T-helper 2 cell treated with Interferon-gamma antibody and Interleukin-4, amounts not matched to agents 100 ng/mL and 5 ng/mL, for 36 hours (primary cell): Measurements from ENCODE around the gene KDM4B. TPM values are rescaled to one million over a fixed set of nuclear protein-coding genes. Genes with fewer than 3 reads are reported as not detected.
"Not testable (repeated sequence)": the region's sequence is repeated elsewhere in the genome, so short reads cannot be mapped to it uniquely, and the experiment has no call there.

ENCODE experiments used
- intact Hi-C: fragments of 100-400 bp; cut with micrococcal nuclease; formaldehyde crosslinking; loops from one replicate; pipeline ENCODE4 v1.15.1; 2023
- total RNA-seq: library from RNA; stranded (reverse); gene quantifications from 2 replicates; pipeline ENCODE4 v1.2.3, GENCODE V29; 2022

Gene KDM4B
- total RNA-seq, 1 donor from 2014 or later, result 35.0 TPM

DNA sequence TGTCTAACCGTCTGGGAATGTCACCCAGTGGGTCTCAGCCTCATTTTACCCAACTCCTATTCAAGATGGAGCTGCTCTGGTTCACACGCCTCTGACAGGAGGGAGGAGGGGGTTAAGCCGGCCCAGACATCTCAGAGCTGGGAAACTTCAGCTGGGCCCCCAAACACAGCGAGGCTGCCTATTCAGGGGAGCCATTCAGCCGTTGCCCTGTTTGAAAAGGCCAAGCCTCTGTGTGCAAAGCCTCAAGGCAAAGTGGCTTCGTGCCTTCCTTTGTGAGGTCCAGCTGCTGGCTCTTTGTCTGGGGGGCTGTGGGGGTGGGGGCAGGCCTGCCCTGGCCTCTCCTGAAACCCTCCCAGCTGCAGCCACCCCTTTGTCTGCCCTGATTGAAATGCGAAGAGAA is 224.3 kb downstream of the KDM4B start:
- intact Hi-C loops, result no loop called here

DNA sequence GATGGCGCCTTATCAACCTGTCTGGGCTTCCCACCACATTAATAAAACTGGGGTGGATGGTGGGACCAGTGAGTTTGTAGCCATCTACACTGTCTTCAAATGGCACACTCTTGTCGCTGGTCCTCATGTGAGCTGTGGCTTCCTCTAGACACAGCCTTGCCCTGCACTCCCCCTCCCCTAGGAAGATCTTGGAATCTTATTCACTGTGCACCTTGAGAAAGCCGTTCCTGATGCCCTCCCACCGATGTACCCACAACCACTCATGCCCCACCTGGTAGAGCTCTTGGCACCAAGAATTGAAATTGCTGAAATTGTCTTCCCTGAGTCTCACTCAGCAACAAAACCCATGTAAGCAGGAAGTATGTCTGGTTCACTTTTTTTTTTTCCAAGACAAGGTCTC is 225.7 kb downstream of the KDM4B start:
- intact Hi-C loops, result no loop called here

DNA sequence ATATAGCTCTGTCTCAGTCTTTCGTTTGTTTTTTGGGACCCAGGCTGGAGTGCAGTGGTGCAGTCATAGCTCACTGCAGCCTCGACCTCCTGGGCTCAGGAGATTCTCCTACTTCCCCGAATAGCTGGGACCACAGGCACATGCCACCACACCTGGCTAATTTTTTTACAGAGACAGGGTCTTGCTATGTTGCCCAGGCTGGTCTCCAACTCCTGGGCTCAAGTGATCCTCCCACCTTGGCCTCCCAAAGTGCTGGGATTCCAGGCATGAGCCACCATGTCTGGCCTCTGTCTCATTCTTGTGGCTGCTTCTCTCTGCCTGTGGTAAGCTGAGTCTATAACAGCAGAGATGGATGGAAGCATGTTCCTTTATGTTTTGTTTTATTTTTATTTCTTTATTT is 226.7 kb downstream of the KDM4B start:
- intact Hi-C loops, result not testable (repeated sequence)

DNA sequence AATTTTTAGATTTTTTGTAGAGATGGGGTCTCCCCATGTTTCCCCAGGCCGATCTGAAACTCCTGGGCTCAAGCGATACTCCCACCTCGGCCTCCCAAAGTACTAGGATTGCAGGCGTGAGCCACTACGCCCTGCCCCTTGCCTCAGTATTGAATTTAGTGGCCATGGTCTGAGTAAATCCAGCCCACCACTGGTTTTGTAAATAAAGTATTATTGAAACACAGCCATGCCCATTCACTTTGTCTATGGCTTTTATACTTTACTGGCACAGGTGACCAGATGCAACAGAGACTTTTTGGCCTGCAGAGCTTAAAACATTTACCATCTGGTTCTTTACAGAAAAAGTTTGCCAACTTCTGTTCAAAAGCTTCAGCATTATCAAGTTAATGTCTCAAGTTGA is 227.9 kb downstream of the KDM4B start:
- intact Hi-C loops, result no loop called here

DNA sequence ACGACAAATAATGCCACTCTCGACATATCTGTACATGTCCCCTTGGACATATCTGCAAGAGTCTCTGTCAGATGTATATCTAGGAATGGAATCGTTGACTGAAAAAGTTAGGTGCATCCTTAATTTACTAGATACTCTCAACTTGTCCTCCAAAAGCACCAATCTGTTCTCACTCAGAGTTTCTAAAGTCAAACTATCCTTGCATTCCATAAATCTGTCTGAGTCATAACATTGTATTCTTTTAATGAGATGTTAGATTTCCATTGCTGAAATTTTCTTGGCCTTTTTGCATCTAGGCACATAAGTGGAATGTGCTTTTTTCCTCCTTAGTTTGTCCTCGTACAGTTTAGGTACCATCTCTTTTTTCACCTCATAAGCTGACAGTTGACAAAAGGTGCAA is 231.9 kb downstream of the KDM4B start:
- intact Hi-C loops, result no loop called here

DNA sequence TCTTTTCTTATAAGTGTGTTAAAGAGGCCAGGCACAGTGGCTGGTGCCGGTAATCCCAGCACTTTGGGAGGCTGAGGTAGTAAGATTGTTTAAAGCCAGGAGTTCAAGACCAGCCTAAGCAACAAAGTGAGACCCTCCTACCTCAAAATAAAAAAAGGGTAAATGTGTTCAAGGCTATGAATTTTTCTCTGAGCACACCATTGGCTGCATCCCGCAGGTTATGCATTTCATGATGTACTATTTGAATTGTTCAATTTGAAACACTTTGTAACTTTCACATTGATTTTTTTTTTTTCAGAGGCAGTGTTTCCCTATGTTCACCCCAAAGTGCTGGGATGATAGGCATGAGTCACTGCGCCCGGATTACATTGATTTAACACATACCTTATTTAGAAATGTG is 233.6 kb downstream of the KDM4B start:
- intact Hi-C loops, result no loop called here

Other genes with a start within 250 kb of the KDM4B start
- 93.9 and 94.7 TPM in 2 replicates for gene DPP9, start 245.3 kb upstream of the KDM4B start, total RNA-seq
- 13.4 and 13.7 TPM in 2 replicates for gene FEM1A, start 177.4 kb upstream of the KDM4B start, total RNA-seq
- gene TICAM1, start 137.4 kb upstream of the KDM4B start, total RNA-seq, result 20.5 and 22.8 TPM in 2 replicates
- 33.4 and 38.3 TPM in 2 replicates for gene PLIN3, start 101.4 kb upstream of the KDM4B start, total RNA-seq
- 1.1 and 1.2 TPM in 2 replicates for gene ARRDC5, start 66.2 kb upstream of the KDM4B start, total RNA-seq
- 139 and 141 TPM in 2 replicates for gene UHRF1, start 59.6 kb upstream of the KDM4B start, total RNA-seq